ENCODE measurements around the gene KNTC1.
"Not testable (repeated sequence)": the region's sequence is repeated elsewhere in the genome, so short reads cannot be mapped to it uniquely, and the experiment has no call there.

Gene KNTC1

GRCh38 chr12:122526683-122527477, at the start of gene KNTC1, which contains the start of gene RSRC2:
TSS of gene KNTC1 (plus strand) at chr12:122527249. CDS start at chr12:122530064, 2,815 bp downstream.
TSS of gene RSRC2 (minus strand) at chr12:122526936. CDS start at chr12:122526853, 83 bp downstream.
- peak; percentile 99 to 100 for DNase-seq

GRCh38 chr12:122480753-122481152, 46.3 kb upstream of the KNTC1 start:
- DNase-seq: no peak

DNA sequence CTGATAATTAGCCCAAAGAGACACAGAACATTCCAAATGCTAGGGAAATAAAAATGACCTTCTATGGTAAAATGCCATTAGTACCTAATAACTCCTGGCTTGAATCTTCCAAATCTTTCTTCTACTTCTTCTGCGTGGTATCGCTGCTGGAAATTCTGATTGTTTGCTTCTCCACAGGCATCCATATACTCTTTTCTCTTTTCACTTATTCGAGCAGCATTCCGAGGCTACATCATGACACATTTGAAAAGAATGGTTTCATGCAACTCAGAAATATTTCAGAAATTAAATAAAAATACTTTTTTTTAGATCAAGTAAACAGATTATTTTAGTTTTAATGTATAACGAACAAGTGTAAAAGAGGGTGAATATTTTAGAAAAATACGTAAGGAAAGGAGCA, 45.2 kb upstream of the KNTC1 start:
- no peak for DNase-seq

GRCh38 chr12:122483969-122484368, 43.1 kb upstream of the KNTC1 start:
- DNase-seq: no peak

- not testable (repeated sequence) for DNase-seq
Measured at GRCh38 chr12:122484385-122484784, 42.7 kb upstream of the KNTC1 start.

- DNase-seq: not testable (repeated sequence)
Measured at GRCh38 chr12:122486360-122486759, 40.7 kb upstream of the KNTC1 start.

DNA sequence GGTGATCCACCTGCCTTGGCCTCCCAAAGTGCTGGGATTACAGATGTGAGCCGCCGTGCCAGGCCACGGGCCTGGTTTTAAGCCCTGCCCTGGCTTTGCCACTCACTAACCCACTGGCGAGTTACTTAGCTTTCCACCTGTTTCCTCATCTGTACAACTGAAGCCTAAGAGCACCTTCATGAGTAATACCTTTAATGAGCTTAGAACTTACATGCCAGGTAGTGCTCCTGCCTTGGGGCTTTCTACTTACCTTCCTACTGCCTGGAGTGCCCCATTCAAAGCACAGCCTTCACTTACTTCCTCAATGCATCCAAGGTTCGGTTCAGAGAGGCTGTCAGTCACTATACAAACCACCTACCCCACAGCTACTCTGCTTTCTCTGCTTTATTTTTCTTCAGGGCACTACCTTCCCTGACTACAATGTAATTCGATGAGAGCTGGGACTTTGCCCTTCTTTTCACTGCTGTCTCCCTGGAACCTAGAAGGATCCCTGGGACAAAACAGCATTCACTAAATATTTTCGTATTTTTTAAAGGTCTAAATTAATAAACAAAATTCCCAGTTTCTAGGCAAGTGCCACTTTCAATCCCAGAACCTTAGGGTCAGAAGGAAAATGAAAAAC, 40.1 kb upstream of the KNTC1 start:
- DNase-seq: no peak

DNA sequence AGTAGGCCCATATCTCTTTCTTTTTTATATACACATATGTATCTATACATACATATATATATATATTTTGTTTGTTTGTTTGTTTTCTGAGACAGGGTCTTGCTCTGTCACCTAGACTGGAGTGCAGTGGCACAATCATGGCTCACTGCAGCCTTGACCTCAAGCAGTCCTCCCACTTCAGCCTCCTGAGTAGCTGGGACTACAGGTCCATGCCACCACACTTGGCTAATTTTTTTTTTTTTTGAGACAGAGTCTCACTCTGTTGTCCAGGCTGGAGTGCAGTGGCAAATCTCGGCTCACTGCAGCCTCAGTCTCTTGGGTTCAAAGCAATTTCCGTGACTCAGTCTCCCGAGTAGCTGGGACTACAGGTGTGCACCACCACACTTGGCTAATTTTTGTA, 39.2 kb upstream of the KNTC1 start:
- not testable (repeated sequence) for DNase-seq

- DNase-seq: no peak
Measured at GRCh38 chr12:122489038-122489437, 38.0 kb upstream of the KNTC1 start.

DNA sequence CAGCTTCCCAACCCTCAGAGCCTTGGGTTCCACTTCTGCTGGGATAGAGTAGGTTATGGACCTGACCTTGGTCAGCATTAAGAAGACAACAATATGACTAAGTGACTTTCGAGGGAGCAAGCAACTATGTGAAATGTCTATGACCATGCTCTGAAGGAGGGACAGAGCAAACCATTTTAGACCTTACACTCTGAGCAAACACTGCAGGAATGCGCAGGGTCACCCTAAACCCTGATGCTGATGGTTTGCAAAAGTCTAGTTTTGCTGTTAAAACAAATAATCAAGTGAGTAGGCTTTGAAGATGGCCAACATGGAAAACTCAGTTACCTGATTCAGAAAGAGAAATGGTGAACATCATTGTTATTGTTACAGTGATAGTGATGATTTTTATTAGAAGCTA, 35.1 kb upstream of the KNTC1 start:
- DNase-seq: no peak

DNA sequence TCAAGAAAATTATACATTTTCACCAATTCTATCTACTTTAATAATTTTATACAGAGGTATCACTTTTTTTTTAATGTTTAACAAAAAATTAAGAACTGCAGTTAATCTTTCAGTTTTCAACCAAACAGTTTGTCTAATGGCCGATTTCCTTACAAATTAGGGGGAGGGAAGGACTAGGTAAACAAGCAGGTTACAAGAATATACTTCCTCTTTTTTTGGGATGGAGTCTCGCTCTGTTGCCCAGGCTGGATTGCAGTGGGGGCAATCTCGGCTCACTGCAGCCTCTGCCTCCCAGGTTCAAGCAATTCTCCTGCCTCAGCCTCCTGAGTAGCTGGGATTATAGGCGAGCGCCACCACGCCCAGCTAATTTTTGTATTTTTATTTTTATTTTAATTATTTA, 33.8 kb upstream of the KNTC1 start:
- not testable (repeated sequence) for DNase-seq

DNA sequence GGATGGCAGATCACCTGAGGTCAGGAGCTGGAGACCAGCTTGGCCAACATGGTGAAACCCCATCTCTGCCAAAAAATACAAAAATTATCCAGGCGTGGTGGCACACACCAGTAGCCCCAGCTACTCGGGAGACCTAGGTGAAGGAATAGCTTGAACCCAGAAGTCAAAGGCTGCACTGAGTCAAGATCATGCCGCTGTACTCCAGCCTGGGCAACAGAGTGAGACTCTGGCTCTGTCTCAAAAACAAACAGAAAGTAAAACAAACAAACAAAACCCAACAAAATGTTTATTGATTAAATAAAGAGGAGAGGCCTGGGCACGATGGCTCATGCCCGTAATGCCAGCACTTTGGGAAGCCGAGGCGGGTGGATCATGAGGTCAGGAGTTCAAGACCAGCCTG, 31.8 kb upstream of the KNTC1 start:
- DNase-seq: no peak

DNA sequence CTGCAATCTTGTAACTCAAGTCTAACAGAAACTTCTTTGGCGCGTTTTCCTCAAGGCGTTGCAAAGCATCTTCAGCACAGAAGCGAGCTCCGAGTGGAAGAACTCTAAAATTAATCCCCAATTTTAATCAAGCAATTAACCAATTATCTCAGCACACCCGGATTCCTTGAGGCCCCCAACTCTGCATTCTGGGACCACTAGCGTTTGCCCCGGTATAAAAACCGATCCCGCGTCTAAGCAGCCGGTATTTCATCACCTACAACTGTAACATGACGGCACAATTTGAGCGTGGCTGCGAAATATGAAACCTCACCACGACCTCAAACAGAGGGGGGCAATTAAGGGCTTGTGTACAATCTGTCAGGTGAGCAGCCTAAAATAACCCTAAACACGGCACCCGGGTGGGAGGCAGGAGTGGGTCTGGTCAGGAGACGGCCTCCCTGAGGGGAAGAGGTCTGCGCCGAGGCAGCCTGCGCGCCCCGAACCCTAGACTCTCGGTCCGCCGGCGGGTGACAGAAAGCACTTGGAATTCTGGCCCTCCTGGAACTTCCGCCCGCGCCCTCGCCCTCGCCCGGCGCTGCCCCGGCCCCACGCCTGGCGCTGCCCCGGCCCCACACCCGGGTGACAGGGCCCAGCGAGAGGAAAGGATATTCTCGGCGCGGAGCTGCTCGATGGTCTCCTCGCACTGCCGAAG, 26.9 kb upstream of the KNTC1 start:
- DNase-seq: peak; percentile 78 to 83

DNA sequence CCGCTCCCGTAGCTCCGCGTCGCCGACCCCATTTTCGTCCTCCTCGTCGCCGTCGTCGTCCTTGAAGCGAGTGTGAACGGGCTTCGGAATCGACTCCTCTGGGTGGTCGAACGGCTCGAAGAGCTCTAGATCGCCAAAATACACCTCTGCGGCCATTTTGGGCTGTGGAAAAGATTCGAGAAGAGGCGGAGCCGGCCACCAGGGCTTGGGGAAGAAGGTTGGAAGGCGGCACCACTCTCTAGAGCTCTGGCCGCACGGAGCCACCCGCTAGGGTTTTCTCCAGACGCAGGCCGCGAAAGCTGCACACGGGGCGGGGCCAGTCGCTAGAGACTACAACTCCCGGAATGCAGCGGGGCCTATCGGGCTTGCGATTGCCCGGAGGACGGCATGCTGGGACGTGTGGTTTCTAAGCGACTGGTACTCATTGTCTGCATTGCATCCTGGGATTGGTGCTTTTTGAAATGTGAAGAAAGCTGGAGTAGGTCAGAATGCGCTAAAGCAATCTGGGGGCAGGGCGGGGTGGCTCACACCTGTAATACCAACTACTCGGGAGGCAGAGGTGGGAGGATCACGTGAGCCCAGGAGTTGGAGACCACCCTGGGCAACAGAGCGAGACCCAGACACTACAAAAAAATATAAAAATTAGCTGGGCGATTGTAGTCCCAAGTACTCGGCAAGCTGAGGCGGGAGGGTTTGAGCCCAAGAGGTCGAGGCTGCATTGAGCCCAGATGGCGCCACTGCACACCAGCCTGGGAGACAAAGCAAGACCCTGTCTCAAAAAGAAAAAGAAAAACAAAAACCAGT, 26.2 kb upstream of the KNTC1 start, which contains the start of gene ZCCHC8:
TSS of gene ZCCHC8 (minus strand) at position 248 of the 804 bp plus-strand sequence. CDS start at position 156, 92 bp downstream.
- DNase-seq: peak; percentile 98 to 100

DNA sequence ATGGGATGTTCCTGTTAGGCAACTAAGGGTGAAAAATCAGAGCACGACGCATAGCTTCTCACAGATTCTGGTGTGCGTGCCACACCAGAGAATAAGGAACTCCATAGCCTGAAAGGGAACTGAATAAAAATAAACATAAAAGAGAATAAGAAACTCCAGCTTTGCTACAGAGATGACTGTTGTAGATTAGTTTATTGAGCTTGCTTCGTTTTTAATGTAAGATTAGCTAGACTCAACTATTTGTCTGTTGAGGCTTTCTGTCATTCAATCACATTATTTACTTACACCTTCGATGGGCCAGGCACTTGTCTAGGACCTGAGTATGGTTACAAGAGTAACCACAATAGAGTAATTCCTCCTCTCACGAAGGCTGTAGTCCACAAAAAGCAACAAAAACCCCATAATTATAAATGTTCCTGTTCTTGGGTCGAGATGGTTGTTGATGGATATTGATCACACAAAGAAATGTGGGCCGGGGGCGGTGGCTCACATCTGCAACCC, 25.5 kb upstream of the KNTC1 start:
- no peak for DNase-seq

GRCh38 chr12:122503147-122503751, 23.8 kb upstream of the KNTC1 start:
- no peak for DNase-seq

- no peak for DNase-seq
Measured at GRCh38 chr12:122503783-122504590, 23.1 kb upstream of the KNTC1 start.

DNA sequence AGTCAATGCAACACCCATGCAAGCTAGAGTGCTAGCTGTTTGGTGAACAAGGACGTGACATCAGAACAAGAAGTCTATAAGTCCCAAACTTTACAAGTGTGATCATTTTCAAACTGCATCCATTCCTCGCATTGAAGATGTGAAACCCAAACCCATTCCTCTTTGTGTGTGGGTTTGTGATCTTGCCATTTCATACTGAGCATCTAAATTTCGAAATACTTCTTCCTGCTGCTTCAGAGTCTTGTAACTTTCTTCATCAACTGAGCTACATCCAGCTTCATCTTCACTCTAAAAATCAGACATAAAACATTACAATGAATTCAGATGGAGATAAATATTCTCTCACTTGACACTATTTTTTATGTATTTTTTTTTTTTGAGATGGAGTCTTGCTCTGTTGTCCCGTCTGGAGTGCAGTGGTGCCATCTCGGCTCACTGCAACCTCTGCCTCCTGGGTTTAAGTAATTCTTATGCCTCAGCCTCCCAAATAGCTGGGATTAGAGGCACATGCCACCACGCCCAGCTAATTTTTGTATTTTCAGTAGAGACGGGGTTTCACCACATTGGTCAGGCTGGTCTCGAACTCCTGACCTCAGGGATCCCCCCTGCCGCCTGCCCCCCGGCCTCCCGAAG, 21.5 kb upstream of the KNTC1 start:
- DNase-seq: no peak

GRCh38 chr12:122506393-122506938, 20.6 kb upstream of the KNTC1 start:
- DNase-seq: no peak

DNA sequence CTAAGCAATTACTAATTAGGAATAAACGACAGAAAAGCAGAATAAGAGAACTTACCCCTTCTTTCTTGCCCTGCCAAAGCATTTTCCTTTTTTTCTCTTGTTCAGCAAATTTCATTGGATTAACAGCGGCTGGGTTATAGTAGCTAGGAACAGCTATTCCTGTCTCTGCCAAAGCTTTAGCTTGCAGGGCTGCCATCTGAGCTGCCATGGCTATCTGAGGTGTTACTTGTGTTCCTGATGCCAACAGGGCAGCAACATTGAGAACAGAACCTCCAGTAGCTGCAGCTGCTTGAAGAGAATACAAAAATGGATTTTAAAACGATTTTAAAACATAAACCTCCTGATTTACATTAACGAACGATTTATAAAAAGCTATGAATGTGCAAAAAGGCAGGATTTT, 18.9 kb upstream of the KNTC1 start:
- no peak for DNase-seq
